Endothelial cell of umbilical vein (primary cell): ENCODE data around the gene LRRIQ4. TPM values are rescaled to one million over a fixed set of nuclear protein-coding genes. Genes with fewer than 3 reads are reported as not detected.

Experiments used
- BruUV-seq: library from RNA; stranded (reverse); fragments of 400-500 nt; replicated peaks from 2 replicates; lab custom pipeline; 2021; lab: Mats Ljungman, UMichigan
- CTCF ChIA-PET: fragments of 300-600, 350-600 bp; sonication (Branson Sonifier 250); formaldehyde crosslinking; loops from one replicate; lab custom pipeline; 2021; ENCODE audit warnings: antibody characterized with exemption, inconsistent platforms; lab: Charles Lee
- POLR2A ChIA-PET: fragments of 300-600, 350-600 bp; sonication (Branson Sonifier 250); formaldehyde crosslinking; loops from one replicate; lab custom pipeline; 2021; ENCODE audit warnings: antibody characterized with exemption, inconsistent platforms; lab: Charles Lee
- DNase-seq: peaks from one replicate; pipeline ENCODE4 v3.0.0-alpha.2; 2011; ENCODE audit warnings: low read depth, low spot score
- FAIRE-seq: peaks from 2 replicates; lab custom pipeline; 2011; peaks lifted over from hg19 to GRCh38; lab: Jason Lieb, UNC
- H2AFZ ChIP-seq: 2 replicates; pipeline ENCODE4 v1.6.0; 2012; ENCODE audit warnings: low read depth, low read length, control low read depth, inconsistent platforms
- H3K27ac ChIP-seq: 2 replicates; pipeline ENCODE4 v1.5.1; 2011; ENCODE audit warnings: low read depth, mild to moderate bottlenecking, control low read depth, low read length, moderate library complexity; ENCODE audit not compliant: insufficient read depth
- H3K27me3 ChIP-seq, 2 experiments: 2 replicates each; pipeline versions ENCODE4 v1.6.0 to v1.6.1; 2011; ENCODE audit warnings: low read length in 2 of 2, mixed read lengths in 1 of 2; ENCODE audit not compliant: control insufficient read depth in 2 of 2, insufficient read depth in 2 of 2
- H3K36me3 ChIP-seq, 2 experiments: 2 replicates in 1 of 2; 3 replicates in 1 of 2; pipeline ENCODE4 v1.5.1; 2011; ENCODE audit warnings: low read length in 2 of 2, mild to moderate bottlenecking in 1 of 2, moderate library complexity in 1 of 2; ENCODE audit not compliant: control insufficient read depth in 2 of 2, insufficient read depth in 2 of 2; ENCODE audit errors: extremely low read depth in 1 of 2
- H3K4me1 ChIP-seq: 3 replicates; pipeline ENCODE4 v1.5.1; 2011; ENCODE audit warnings: mild to moderate bottlenecking, low read length; ENCODE audit not compliant: control insufficient read depth, insufficient read depth; ENCODE audit errors: extremely low read depth
- H3K4me2 ChIP-seq: 2 replicates; pipeline ENCODE4 v1.6.1; 2011; ENCODE audit warnings: low read length, control low read depth, mixed read lengths; ENCODE audit not compliant: insufficient read depth
- H3K4me3 ChIP-seq, 3 experiments: fragments of 200-600 bp in 1 of 3; sonication (generic), shearing (Covaris generic) in 1 of 3; replicated peaks in 1 of 3; 2 replicates each; pipeline ENCODE4 v1.5.1; 2011 to 2016; ENCODE audit warnings: control low read depth in 3 of 3, low read length in 3 of 3, mild to moderate bottlenecking in 2 of 3, inconsistent platforms in 1 of 3, low read depth in 1 of 3, moderate library complexity in 1 of 3; ENCODE audit not compliant: insufficient read depth in 1 of 3
- H3K79me2 ChIP-seq: 2 replicates; pipeline ENCODE4 v1.6.0; 2012; ENCODE audit warnings: low read length, inconsistent platforms; ENCODE audit not compliant: control insufficient read depth, insufficient read depth
- H3K9ac ChIP-seq: replicated peaks from 2 replicates; pipeline ENCODE3; 2011; ENCODE audit warnings: low read length, control low read depth; ENCODE audit not compliant: insufficient read depth; ENCODE audit errors: extremely low read depth
- H3K9me1 ChIP-seq: replicated peaks from 3 replicates; pipeline ENCODE4 v1.6.0; 2011; ENCODE audit warnings: mild to moderate bottlenecking, low read length; ENCODE audit not compliant: control insufficient read depth, insufficient read depth; ENCODE audit errors: extremely low read depth
- H3K9me3 ChIP-seq: replicated peaks from 2 replicates; pipeline ENCODE4 v1.5.1; 2012; ENCODE audit warnings: low read length, inconsistent platforms; ENCODE audit not compliant: control insufficient read depth, insufficient read depth
- H4K20me1 ChIP-seq: replicated peaks from 2 replicates; pipeline ENCODE3; 2011; ENCODE audit warnings: mild to moderate bottlenecking, low read length; ENCODE audit not compliant: control insufficient read depth, insufficient read depth; ENCODE audit errors: extremely low read depth
- CTCF ChIP-seq, 2 donors: IDR thresholded peaks; 1 replicate in 1 of 2; 2 replicates in 1 of 2; pipeline ENCODE4 v1.5.1; 2011; ENCODE audit warnings: low read length in 2 of 2, mild to moderate bottlenecking in 2 of 2, moderate library complexity in 2 of 2, control low read depth in 1 of 2, inconsistent platforms in 1 of 2, low read depth in 1 of 2; ENCODE audit not compliant: insufficient read depth in 1 of 2; ENCODE audit errors: extremely low read depth in 1 of 2
- EZH2 ChIP-seq: IDR thresholded peaks from 2 replicates; pipeline ENCODE4 v1.6.1; 2012; ENCODE audit warnings: borderline replicate concordance, low read depth, mild to moderate bottlenecking, moderate library complexity, low read length, inconsistent platforms; ENCODE audit not compliant: severe bottlenecking
- FOS ChIP-seq: IDR thresholded peaks from 2 replicates; pipeline ENCODE4 v1.6.1; 2011; ENCODE audit warnings: mild to moderate bottlenecking, low read length, moderate library complexity, borderline replicate concordance; ENCODE audit not compliant: insufficient read depth
- GATA2 ChIP-seq: IDR thresholded peaks from 2 replicates; pipeline ENCODE4 v1.7.0; 2011; ENCODE audit warnings: low read depth, mild to moderate bottlenecking, moderate library complexity, mixed read lengths, low read length; ENCODE audit not compliant: insufficient read length, insufficient read depth
- JUN ChIP-seq: IDR thresholded peaks from 2 replicates; pipeline ENCODE4 v1.6.1; 2011; ENCODE audit warnings: borderline replicate concordance, low read depth; ENCODE audit not compliant: insufficient read length, insufficient read depth
- MAX ChIP-seq: IDR thresholded peaks from 2 replicates; pipeline ENCODE4 v1.6.1; 2011; ENCODE audit not compliant: insufficient read depth, insufficient read length
- MYC ChIP-seq: IDR thresholded peaks from one replicate; pipeline ENCODE4 v1.6.1; 2011; ENCODE audit warnings: mild to moderate bottlenecking, low read depth, low read length
- POLR2A ChIP-seq: IDR thresholded peaks from 2 replicates; pipeline ENCODE4 v1.6.1; 2012; ENCODE audit warnings: low read depth, mild to moderate bottlenecking, control low read depth, low read length
- POLR2AphosphoS5 ChIP-seq: IDR thresholded peaks from 2 replicates; pipeline ENCODE4 v1.6.1; 2012; ENCODE audit warnings: low read depth, mild to moderate bottlenecking, control low read depth, low read length, moderate library complexity; ENCODE audit not compliant: insufficient read depth
- dilution Hi-C: fragments of 300-500 bp; cut with MboI; formaldehyde crosslinking; loops from one replicate; pipeline ENCODE4 v1.15.0; 2019; ENCODE audit warnings: low sequenced_read_pairs; ENCODE audit not compliant: extremely low pct_ligation_motif_present
- intact Hi-C: fragments of 100-400 bp; cut with micrococcal nuclease; formaldehyde crosslinking; loops from one replicate; pipeline ENCODE4 v1.10.0; 2022
- polyA plus RNA-seq, 4 experiments: library from polyadenylated mRNA; depleted of rRNA in 3 of 4; stranded (reverse) in 3 of 4; unstranded in 1 of 4; fragments of >200 nt; gene quantifications; 2 replicates each; pipeline versions ENCODE4 v1.2.1 to v1.2.3, GENCODE V29; 2011 to 2012; ENCODE audit warnings: missing spikeins in 1 of 4
- total RNA-seq: library from RNA; stranded (reverse); gene quantifications from 2 replicates; pipeline ENCODE4 v1.2.3, GENCODE V29; 2021

LRRIQ4 gene
- total and polyA plus RNA-seq, 2 donors (not counting 3 experiments of a cell fraction or from before 2014, with no cell fraction given) = 0.04 TPM; not detected in 1

GRCh38 chr3:169815590-169816150 is 3.0 kb downstream of the LRRIQ4 start:
- DNase-seq (no peak), FAIRE-seq (no peak)
- no peak overlapping the region for H3K4me3 ChIP-seq
- H3K4me1 ChIP-seq = peaks cover 15% of the 10 kb centered on the region
- no TSS peak for BruUV-seq
- peaks cover 3 to 8% of the 10 kb centered on the region in 2 experiments for H3K27me3 ChIP-seq
- H4K20me1 ChIP-seq = no peaks in the 10 kb centered on the region
- intact Hi-C loops (no loop called here), dilution Hi-C loops (no loop called here)
- H3K36me3 ChIP-seq = no peaks in the 10 kb centered on the region
- ChIA-PET CTCF (no interaction called here), POLR2A (no interaction called here)
- no peak overlapping the region for H3K4me2 ChIP-seq
- no peak overlapping the region for H2AFZ ChIP-seq
- H3K79me2 ChIP-seq = no peaks in the 10 kb centered on the region
- no peak for TF ChIP-seq MAX
- TF ChIP-seq EZH2 = no peak
- TF ChIP-seq CTCF (IDR thresholded peaks at IDR 0.05; ENCODE audit: extremely low read depth in 1 of 2, insufficient read depth in 1 of 2, low read depth in 1 of 2, low read length in 2 of 2) = no peak
- TF ChIP-seq FOS = no peak
- TF ChIP-seq JUN = no peak
- no peak for TF ChIP-seq GATA2
- TF ChIP-seq POLR2A = no peak
- TF ChIP-seq MYC = no peak
- TF ChIP-seq POLR2AphosphoS5 = no peak
- no peak overlapping the region for H3K27ac ChIP-seq
- no peaks in the 10 kb centered on the region for H3K9me1 ChIP-seq
- H3K9me3 ChIP-seq = peaks cover 4% of the 10 kb centered on the region
- H3K9ac ChIP-seq = no peak overlapping the region
